NCI-H1417 (cell line): ENCODE results near the gene TOMT.

Experiments
- DNase-seq, 3 experiments: peaks; one replicate each; lab custom pipeline; 2025; lab: John Stamatoyannopoulos, UW

TOMT gene

GRCh38 chr11:72105888-72106287, at the start of gene TOMT:
Gene TOMT (plus strand): TSS chr11:72105924. CDS start chr11:72105952, 28 bp downstream.
- no peak for DNase-seq

- DNase-seq: peak; percentile 48 to 79 (median 50)
Observed at GRCh38 chr11:72058416-72059034, 47.2 kb upstream of the TOMT start.

GRCh38 chr11:72061739-72062396, 43.9 kb upstream of the TOMT start:
- no peak for DNase-seq

GRCh38 chr11:72066855-72067254, 38.9 kb upstream of the TOMT start:
- peak in 1 of 3 experiments; percentile 49 for DNase-seq

GRCh38 chr11:72067266-72067665, 38.5 kb upstream of the TOMT start:
- DNase-seq: no peak

GRCh38 chr11:72067676-72068075, 38.0 kb upstream of the TOMT start:
- no peak for DNase-seq

GRCh38 chr11:72069200-72069599, 36.5 kb upstream of the TOMT start:
- DNase-seq: no peak

GRCh38 chr11:72069787-72070251, 35.9 kb upstream of the TOMT start:
- DNase-seq: no peak

- no peak for DNase-seq
Observed at GRCh38 chr11:72070491-72070890, 35.2 kb upstream of the TOMT start.

- no peak for DNase-seq
Observed at GRCh38 chr11:72072348-72072747, 33.4 kb upstream of the TOMT start.

GRCh38 chr11:72075109-72075508, 30.6 kb upstream of the TOMT start:
- DNase-seq: no peak

- no peak for DNase-seq
Observed at GRCh38 chr11:72075756-72076155, 30.0 kb upstream of the TOMT start.

GRCh38 chr11:72078477-72078876, 27.2 kb upstream of the TOMT start:
- DNase-seq: no peak

GRCh38 chr11:72079819-72080325, 25.9 kb upstream of the TOMT start:
- DNase-seq: peak in 1 of 3 experiments; percentile 74

- DNase-seq: peak; percentile 99 to 100 (median 100)
Observed at GRCh38 chr11:72080326-72081183, 25.2 kb upstream of the TOMT start, which contains the start of the genes LRRC51 and NUMA1. Gene LRRC51 (plus strand): TSS chr11:72080850. CDS start chr11:72089084, 8,234 bp downstream. Gene NUMA1 (minus strand): TSS chr11:72080542. CDS start chr11:72035943, 44,599 bp downstream.

GRCh38 chr11:72081184-72081644, 24.5 kb upstream of the TOMT start:
- DNase-seq: no peak

GRCh38 chr11:72081821-72082453, 23.8 kb upstream of the TOMT start:
- peak in 2 of 3 experiments; percentile 30 to 43 for DNase-seq

GRCh38 chr11:72083414-72083813, 22.3 kb upstream of the TOMT start:
- DNase-seq: peak in 1 of 3 experiments; percentile 43

- no peak for DNase-seq
Observed at GRCh38 chr11:72084076-72084475, 21.6 kb upstream of the TOMT start.

- no peak for DNase-seq
Observed at GRCh38 chr11:72084965-72085364, 20.8 kb upstream of the TOMT start.

- DNase-seq: peak in 1 of 3 experiments; percentile 56
Observed at GRCh38 chr11:72085621-72086351, 19.9 kb upstream of the TOMT start.
